Activated B cell treated with CpG ODN at 0.5 μM for 24 hours (primary cell): ENCODE measurements around the gene CPNE7. TPM values are rescaled to one million over a fixed set of nuclear protein-coding genes. Genes with fewer than 3 reads are reported as not detected.

ENCODE experiments used
- ATAC-seq: fragments of 200-7000 bp; cut with Tn5 transposase; one replicate; pipeline ENCODE4 v1.10.0; 2021; ENCODE audit warnings: low read depth, mild to moderate bottlenecking, moderate library complexity
- CTCF ChIA-PET: fragments of 350-600 bp; sonication (Branson Sonifier 250); formaldehyde crosslinking; loops from one replicate; lab custom pipeline; 2021; ENCODE audit warnings: antibody characterized with exemption; lab: Charles Lee
- POLR2A ChIA-PET: fragments of 350-600 bp; sonication (Branson Sonifier 250); formaldehyde crosslinking; loops from one replicate; lab custom pipeline; 2021; ENCODE audit warnings: antibody characterized with exemption; lab: Charles Lee
- DNase-seq: peaks from one replicate; pipeline ENCODE4 v3.0.0; 2022
- H3K27ac Mint-ChIP-seq: one replicate; pipeline ENCODE4 v1.8.0; 2020; ENCODE audit warnings: mixed read lengths
- H3K27me3 Mint-ChIP-seq: one replicate; pipeline ENCODE4 v1.8.0; 2021; ENCODE audit warnings: mixed read lengths
- H3K36me3 Mint-ChIP-seq: one replicate; pipeline ENCODE4 v1.8.0; 2021; ENCODE audit warnings: low read depth, mixed read lengths
- H3K4me1 Mint-ChIP-seq: one replicate; pipeline ENCODE4 v1.8.0; 2021; ENCODE audit warnings: mixed read lengths
- H3K4me3 Mint-ChIP-seq: one replicate; pipeline ENCODE4 v1.8.0; 2020; ENCODE audit warnings: mild to moderate bottlenecking, mixed read lengths
- H3K9me3 Mint-ChIP-seq: one replicate; pipeline ENCODE4 v1.8.0; 2020; ENCODE audit warnings: mixed read lengths
- intact Hi-C: fragments of 100-400 bp; cut with micrococcal nuclease; formaldehyde crosslinking; loops from one replicate; pipeline ENCODE4 v1.15.1; 2024
- total RNA-seq: library from RNA; stranded (reverse); gene quantifications from 2 replicates; pipeline ENCODE4 v1.2.3, GENCODE V29; 2022
- TF ChIP-seq, protein P1 (sequence below): fragments of 200-600 bp; IDR thresholded peaks from one replicate; pipeline ENCODE4 v1.8.0; 2022; ENCODE audit warnings: antibody characterized with exemption, mild to moderate bottlenecking

The CPNE7 gene
- total RNA-seq, 1 donor from 2014 or later: 2.0 TPM

DNA sequence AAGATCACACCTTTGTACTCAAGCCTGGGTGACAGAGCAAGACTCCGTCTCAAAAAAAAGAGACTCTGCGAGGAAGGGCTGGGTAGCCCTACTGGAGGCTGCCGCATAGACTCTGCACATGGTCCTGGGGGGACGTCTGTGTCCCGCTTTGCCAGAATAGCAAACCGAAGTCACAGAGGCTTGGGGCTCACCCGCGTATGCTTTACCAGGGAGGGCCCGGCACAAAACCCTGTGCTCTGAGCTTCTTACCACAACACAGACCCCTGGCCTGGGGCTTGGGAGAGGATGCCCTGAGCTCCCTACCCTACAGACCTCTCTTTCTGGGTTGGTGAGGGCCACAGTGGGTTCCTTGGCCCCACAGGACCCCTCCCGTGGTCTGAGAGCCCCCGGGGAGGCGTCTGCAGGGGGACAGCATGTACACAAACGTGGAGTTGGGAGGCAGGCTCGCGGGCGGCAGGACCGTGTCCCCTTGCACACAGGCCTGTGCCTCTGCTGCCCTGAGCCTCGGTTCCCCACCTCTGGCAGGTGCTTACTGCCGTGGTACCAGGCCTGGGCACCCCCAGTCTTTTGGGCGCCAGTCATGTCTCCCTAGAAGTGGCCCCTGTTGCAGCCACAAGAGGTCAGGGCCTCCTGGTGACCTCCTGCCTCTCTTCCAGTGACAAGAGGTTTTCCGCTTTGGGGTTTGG lies 13.8 kb downstream of the CPNE7 start:
- DNase-seq (no peak), ATAC-seq (no peak)
- ChIA-PET POLR2A (no interaction called here), CTCF (no interaction called here)
- H3K4me3 Mint-ChIP-seq: no peak overlapping the region
- no peaks in the 10 kb centered on the region for H3K4me1 Mint-ChIP-seq
- no peak overlapping the region for H3K27ac Mint-ChIP-seq
- H3K36me3 Mint-ChIP-seq: no peaks in the 10 kb centered on the region
- no peaks in the 10 kb centered on the region for H3K27me3 Mint-ChIP-seq
- no peaks in the 10 kb centered on the region for H3K9me3 Mint-ChIP-seq
- intact Hi-C loops: no loop called here
- TF ChIP-seq, protein P1, sequence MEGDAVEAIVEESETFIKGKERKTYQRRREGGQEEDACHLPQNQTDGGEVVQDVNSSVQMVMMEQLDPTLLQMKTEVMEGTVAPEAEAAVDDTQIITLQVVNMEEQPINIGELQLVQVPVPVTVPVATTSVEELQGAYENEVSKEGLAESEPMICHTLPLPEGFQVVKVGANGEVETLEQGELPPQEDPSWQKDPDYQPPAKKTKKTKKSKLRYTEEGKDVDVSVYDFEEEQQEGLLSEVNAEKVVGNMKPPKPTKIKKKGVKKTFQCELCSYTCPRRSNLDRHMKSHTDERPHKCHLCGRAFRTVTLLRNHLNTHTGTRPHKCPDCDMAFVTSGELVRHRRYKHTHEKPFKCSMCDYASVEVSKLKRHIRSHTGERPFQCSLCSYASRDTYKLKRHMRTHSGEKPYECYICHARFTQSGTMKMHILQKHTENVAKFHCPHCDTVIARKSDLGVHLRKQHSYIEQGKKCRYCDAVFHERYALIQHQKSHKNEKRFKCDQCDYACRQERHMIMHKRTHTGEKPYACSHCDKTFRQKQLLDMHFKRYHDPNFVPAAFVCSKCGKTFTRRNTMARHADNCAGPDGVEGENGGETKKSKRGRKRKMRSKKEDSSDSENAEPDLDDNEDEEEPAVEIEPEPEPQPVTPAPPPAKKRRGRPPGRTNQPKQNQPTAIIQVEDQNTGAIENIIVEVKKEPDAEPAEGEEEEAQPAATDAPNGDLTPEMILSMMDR: no peak

DNA sequence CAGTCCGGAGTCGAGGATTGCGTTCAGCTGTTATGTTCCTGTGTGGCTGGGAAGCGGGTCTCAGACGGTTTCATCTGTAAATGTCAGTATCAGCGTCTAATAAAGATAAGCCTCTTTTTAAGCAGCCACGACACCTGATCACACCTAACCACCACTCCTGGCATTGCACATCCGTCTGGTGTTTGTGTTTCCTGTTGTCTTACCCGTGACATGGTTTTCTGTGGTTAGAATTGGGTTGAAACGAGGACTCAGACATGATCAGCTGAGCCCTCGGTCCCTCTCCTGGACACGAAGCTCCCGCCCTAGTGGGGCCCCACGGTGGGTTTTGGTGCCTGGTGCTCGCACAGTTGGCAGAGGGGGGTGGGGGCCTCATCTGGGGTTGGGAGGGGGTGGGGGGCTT lies 18.3 kb downstream of the CPNE7 start:
- ATAC-seq (no peak), DNase-seq (no peak)
- TF ChIP-seq, protein P1: no peak
- Mint-ChIP-seq H3K9me3 (no peaks in the 10 kb centered on the region), H3K27me3 (no peaks in the 10 kb centered on the region), H3K27ac (no peak overlapping the region), H3K4me1 (no peaks in the 10 kb centered on the region), H3K4me3 (no peak overlapping the region), H3K36me3 (no peaks in the 10 kb centered on the region)
- CTCF ChIA-PET: no interaction called here
- POLR2A ChIA-PET: no interaction called here
- intact Hi-C loops: no loop called here

DNA sequence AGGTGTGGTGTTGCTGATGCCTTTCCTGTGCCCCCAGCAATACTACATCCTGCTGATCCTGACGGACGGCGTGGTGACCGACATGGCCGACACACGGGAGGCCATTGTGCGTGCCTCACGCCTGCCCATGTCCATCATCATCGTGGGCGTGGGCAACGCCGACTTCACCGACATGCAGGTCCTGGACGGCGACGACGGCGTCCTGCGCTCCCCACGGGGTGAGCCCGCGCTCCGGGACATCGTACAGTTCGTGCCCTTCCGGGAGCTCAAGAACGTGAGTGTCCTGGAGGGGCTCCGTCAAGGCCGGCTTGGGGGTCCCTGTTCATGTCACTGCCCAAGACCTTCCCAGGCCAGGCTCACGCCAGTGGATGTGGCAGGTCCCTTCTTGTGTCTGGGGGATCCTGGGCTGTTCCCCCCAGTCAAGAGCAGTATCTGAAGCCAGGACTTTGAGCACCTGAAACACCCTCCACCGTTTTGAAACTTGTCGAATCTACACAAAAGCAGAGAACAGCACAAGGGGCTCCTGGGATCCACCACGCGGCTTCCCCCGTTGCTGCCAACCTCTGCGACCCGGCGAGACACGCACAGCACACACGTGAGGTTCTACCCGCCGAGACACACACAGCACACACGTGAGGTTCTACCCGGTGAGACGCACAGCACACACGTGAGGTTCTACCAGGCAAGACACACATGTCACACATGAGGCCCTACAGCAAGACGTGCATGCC lies 19.9 kb downstream of the CPNE7 start:
- H3K36me3 Mint-ChIP-seq: no peaks in the 10 kb centered on the region

DNA sequence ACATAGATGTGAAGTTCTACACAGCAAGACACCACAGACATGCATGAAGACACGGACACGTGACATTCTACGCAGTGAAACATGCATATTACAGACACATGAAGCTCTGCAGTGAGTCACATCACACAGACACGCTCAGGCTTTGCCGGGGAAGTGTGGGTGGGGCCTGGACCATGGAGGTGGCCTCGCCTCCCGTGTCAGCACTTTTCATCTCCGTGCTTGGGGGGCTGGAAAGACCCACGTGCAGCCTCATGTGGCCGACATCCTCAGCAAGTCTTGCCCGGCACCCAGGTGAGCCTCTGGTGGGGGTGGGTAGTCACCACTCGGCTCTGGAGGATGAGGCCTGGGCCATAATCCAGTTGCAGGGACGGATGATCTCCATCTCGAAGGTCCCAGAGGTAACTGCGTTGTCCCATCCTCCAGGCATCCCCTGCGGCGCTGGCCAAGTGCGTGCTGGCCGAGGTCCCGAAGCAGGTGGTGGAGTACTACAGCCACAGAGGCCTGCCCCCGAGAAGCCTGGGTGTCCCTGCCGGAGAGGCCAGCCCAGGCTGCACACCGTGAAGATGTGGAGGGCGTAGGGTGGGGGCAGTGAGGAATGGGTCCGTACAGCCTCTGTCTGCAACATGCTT lies 20.6 kb downstream of the CPNE7 start:
- H3K27me3 Mint-ChIP-seq: no peaks in the 10 kb centered on the region

More for the DNA sequence above, 19.9 kb downstream of the CPNE7 start:
- Mint-ChIP-seq H3K27ac (no peak overlapping the region), H3K4me3 (no peak overlapping the region), H3K4me1 (no peaks in the 10 kb centered on the region), H3K27me3 (no peaks in the 10 kb centered on the region), H3K9me3 (no peaks in the 10 kb centered on the region)
- POLR2A ChIA-PET: no interaction called here
- TF ChIP-seq, protein P1: no peak
- CTCF ChIA-PET: no interaction called here
- ATAC-seq (no peak), DNase-seq (no peak)
- intact Hi-C loops: no loop called here

More for the DNA sequence above, 20.6 kb downstream of the CPNE7 start:
- Mint-ChIP-seq H3K4me3 (no peak overlapping the region), H3K9me3 (no peaks in the 10 kb centered on the region), H3K36me3 (no peaks in the 10 kb centered on the region), H3K4me1 (no peaks in the 10 kb centered on the region), H3K27ac (no peak overlapping the region)
- intact Hi-C loops: no loop called here
- DNase-seq (no peak), ATAC-seq (no peak)
- POLR2A ChIA-PET: no interaction called here
- CTCF ChIA-PET: no interaction called here
- TF ChIP-seq, protein P1: no peak
